H1 (cell line): Measurements from ENCODE around the gene FAM240A.

Experiments
- CBX8 ChIP-seq: fragments of 300-800, 300-1000 bp; sonication (generic); IDR thresholded peaks from 2 replicates; pipeline ENCODE4 v1.7.1; 2016; ENCODE audit warnings: low read depth, low read length, borderline replicate concordance
- CHD1 ChIP-seq: IDR thresholded peaks from 2 replicates; pipeline ENCODE4 v1.6.1; 2012; ENCODE audit warnings: low read depth, low read length, improper control_type of control experiment
- CTCF ChIP-seq, 3 experiments: IDR thresholded peaks; 1 replicate in 2 of 3; 2 replicates in 1 of 3; pipeline versions ENCODE4 v1.5.1 to v1.6.1; 2011; ENCODE audit warnings: low read length in 3 of 3, mild to moderate bottlenecking in 3 of 3, inconsistent platforms in 2 of 3, low read depth in 1 of 3, moderate library complexity in 1 of 3; ENCODE audit not compliant: insufficient read depth in 1 of 3; ENCODE audit errors: control extremely low read depth in 1 of 3
- EP300 ChIP-seq, 2 experiments: IDR thresholded peaks; 1 replicate in 1 of 2; 2 replicates in 1 of 2; pipeline ENCODE4 v1.6.1; 2011 to 2012; ENCODE audit warnings: low read depth in 2 of 2, low read length in 2 of 2, mild to moderate bottlenecking in 2 of 2, borderline replicate concordance in 1 of 2, inconsistent platforms in 1 of 2, moderate library complexity in 1 of 2
- EZH2 ChIP-seq: fragments of 200-600 bp; sonication (generic); IDR thresholded peaks from 2 replicates; pipeline ENCODE4 v1.7.1; 2012; ENCODE audit warnings: low read depth, mild to moderate bottlenecking, moderate library complexity, low read length, inconsistent platforms; ENCODE audit not compliant: severe bottlenecking
- JUN ChIP-seq: IDR thresholded peaks from 2 replicates; pipeline ENCODE4 v1.6.1; 2011; ENCODE audit warnings: low read depth, mild to moderate bottlenecking, improper control_type of control experiment, low read length
- JUND ChIP-seq: IDR thresholded peaks from 2 replicates; pipeline ENCODE4 v1.6.1; 2011; ENCODE audit warnings: mild to moderate bottlenecking, improper control_type of control experiment, low read length
- POLR2A ChIP-seq, 2 experiments: IDR thresholded peaks; 1 replicate in 1 of 2; 2 replicates in 1 of 2; pipeline ENCODE4 v1.6.1; 2011; ENCODE audit warnings: low read depth in 2 of 2, low read length in 2 of 2, mild to moderate bottlenecking in 2 of 2; ENCODE audit errors: control extremely low read depth in 1 of 2
- POLR2AphosphoS5 ChIP-seq: IDR thresholded peaks from 2 replicates; pipeline ENCODE4 v1.6.1; 2011; ENCODE audit warnings: low read depth, low read length
- SP1 ChIP-seq: IDR thresholded peaks from 2 replicates; pipeline ENCODE4 v1.6.1; 2011; ENCODE audit warnings: low read depth, low read length
- SRF ChIP-seq: IDR thresholded peaks from 2 replicates; pipeline ENCODE4 v1.6.1; 2011; ENCODE audit warnings: mild to moderate bottlenecking, low read depth, low read length, moderate library complexity
- SUZ12 ChIP-seq: fragments of 200-600 bp; sonication (generic); IDR thresholded peaks from 2 replicates; pipeline ENCODE4 v1.6.1; 2012; ENCODE audit warnings: mild to moderate bottlenecking, inconsistent platforms, low read length, moderate library complexity, mixed read lengths
- TF ChIP-seq, protein P1 (sequence below): IDR thresholded peaks from 2 replicates; pipeline ENCODE4 v1.6.1; 2011; ENCODE audit warnings: low read length, improper control_type of control experiment

DNA sequence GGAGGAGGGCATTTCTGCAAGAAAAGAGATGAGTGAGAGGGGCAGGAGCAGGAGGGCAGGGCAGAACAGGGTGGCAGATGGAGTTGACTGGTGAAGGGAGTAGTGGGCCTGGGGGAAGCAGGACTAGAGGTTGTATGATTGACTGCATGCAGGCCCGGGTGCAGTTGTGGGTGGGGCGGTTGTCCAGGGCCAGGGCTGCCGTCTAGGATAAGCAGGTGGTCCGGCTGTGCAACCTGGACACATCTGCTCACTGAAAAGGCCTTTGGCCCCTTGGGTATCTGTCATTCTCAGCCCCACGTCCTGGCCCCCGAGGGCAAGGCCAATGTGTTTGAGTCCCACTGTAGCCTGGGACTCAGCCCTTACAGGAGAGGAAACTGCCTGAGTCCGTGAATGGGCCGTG, 55.8 kb downstream of the FAM240A start:
- TF ChIP-seq EZH2, result no peak
- no peak for TF ChIP-seq POLR2A (IDR thresholded peaks at IDR 0.05; ENCODE audit: control extremely low read depth in 1 of 2, low read depth in 2 of 2, low read length in 2 of 2)
- TF ChIP-seq CTCF (IDR thresholded peaks at IDR 0.05; ENCODE audit: control extremely low read depth in 1 of 3, insufficient read depth in 1 of 3, low read depth in 1 of 3, low read length in 3 of 3), result no peak
- no peak for TF ChIP-seq JUN
- TF ChIP-seq EP300 (IDR thresholded peaks at IDR 0.05; ENCODE audit: borderline replicate concordance in 1 of 2, low read depth in 2 of 2, low read length in 2 of 2), result no peak
- no peak for TF ChIP-seq CBX8
- TF ChIP-seq SUZ12, result no peak
- TF ChIP-seq POLR2AphosphoS5, result no peak
- no peak for TF ChIP-seq JUND
- TF ChIP-seq CHD1, result no peak
- no peak for TF ChIP-seq SP1
- TF ChIP-seq, protein P1, sequence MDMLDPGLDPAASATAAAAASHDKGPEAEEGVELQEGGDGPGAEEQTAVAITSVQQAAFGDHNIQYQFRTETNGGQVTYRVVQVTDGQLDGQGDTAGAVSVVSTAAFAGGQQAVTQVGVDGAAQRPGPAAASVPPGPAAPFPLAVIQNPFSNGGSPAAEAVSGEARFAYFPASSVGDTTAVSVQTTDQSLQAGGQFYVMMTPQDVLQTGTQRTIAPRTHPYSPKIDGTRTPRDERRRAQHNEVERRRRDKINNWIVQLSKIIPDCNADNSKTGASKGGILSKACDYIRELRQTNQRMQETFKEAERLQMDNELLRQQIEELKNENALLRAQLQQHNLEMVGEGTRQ, result no peak
- no peak for TF ChIP-seq SRF
